Umbilical cord (tissue), 2 donors: Measurements from ENCODE around the gene CEACAM7. TPM values are rescaled to one million over a fixed set of nuclear protein-coding genes. Genes with fewer than 3 reads are reported as not detected.

Experiments
- DNase-seq: peaks from one replicate; pipeline ENCODE4 v3.0.0-alpha.2; 2015; ENCODE audit warnings: low spot score
- total RNA-seq: library from RNA; depleted of rRNA; stranded (reverse); fragments of >200 nt; gene quantifications from one replicate; pipeline ENCODE4 v1.2.3, GENCODE V29; 2014; ENCODE audit warnings: low replicate concordance; ENCODE audit not compliant: insufficient read depth

CEACAM7 gene
- total RNA-seq, 1 donor from 2014 or later, result 3.6 TPM

GRCh38 chr19:41700381-41701195, 12.5 kb upstream of the CEACAM7 start:
- DNase-seq, result no peak

GRCh38 chr19:41699968-41700323, 11.9 kb upstream of the CEACAM7 start:
- DNase-seq, result no peak

- DNase-seq, result no peak
Measured at GRCh38 chr19:41699231-41699967, 11.3 kb upstream of the CEACAM7 start.

GRCh38 chr19:41698746-41699230, 10.7 kb upstream of the CEACAM7 start:
- no peak for DNase-seq

- DNase-seq, result no peak
Measured at GRCh38 chr19:41697198-41697855, 9.3 kb upstream of the CEACAM7 start.

- DNase-seq, result no peak
Measured at GRCh38 chr19:41696402-41697197, 8.5 kb upstream of the CEACAM7 start.

- DNase-seq, result no peak
Measured at GRCh38 chr19:41695745-41696144, 7.7 kb upstream of the CEACAM7 start.

- DNase-seq, result no peak
Measured at GRCh38 chr19:41694831-41695635, 7.0 kb upstream of the CEACAM7 start.

GRCh38 chr19:41694196-41694595, 6.1 kb upstream of the CEACAM7 start:
- no peak for DNase-seq

- no peak for DNase-seq
Measured at GRCh38 chr19:41691268-41691970, 3.3 kb upstream of the CEACAM7 start.

- no peak for DNase-seq
Measured at GRCh38 chr19:41690801-41691065, 2.7 kb upstream of the CEACAM7 start.

- no peak for DNase-seq
Measured at GRCh38 chr19:41689993-41690800, 2.1 kb upstream of the CEACAM7 start.

GRCh38 chr19:41688687-41689086, 617 bp upstream of the CEACAM7 start:
- DNase-seq, result no peak

- DNase-seq, result no peak
Measured at GRCh38 chr19:41687419-41687818, 651 bp downstream of the CEACAM7 start.

GRCh38 chr19:41682437-41682836, 5.6 kb downstream of the CEACAM7 start:
- no peak for DNase-seq

GRCh38 chr19:41671486-41671885, 16.6 kb downstream of the CEACAM7 start:
- DNase-seq, result no peak

- no peak for DNase-seq
Measured at GRCh38 chr19:41670755-41671154, 17.3 kb downstream of the CEACAM7 start.

- DNase-seq, result no peak
Measured at GRCh38 chr19:41668315-41668714, 19.8 kb downstream of the CEACAM7 start.

- no peak for DNase-seq
Measured at GRCh38 chr19:41666075-41666474, 22.0 kb downstream of the CEACAM7 start.
